Upper lobe of left lung (tissue), 6 donors: Measurements from ENCODE around the gene ADAMTSL3. TPM values are rescaled to one million over a fixed set of nuclear protein-coding genes. Genes with fewer than 3 reads are reported as not detected.

Experiments used
- ATAC-seq, 2 donors: fragments of 200-7000 bp; cut with Tn5 transposase; one replicate each; pipeline ENCODE4 v1.9.1; 2022; ENCODE audit warnings: mild to moderate bottlenecking in 2 of 2, moderate library complexity in 2 of 2; ENCODE audit not compliant: low FRiP score in 2 of 2
- DNase-seq, 2 donors: peaks; one replicate each; pipeline ENCODE4 v3.0.0-alpha.2; 2019 to 2020
- H3K27ac ChIP-seq, 4 donors: fragments of 200-600 bp; sonication (generic); one replicate each; pipeline ENCODE4 v1.5.1; 2016 to 2019
- H3K27me3 ChIP-seq, 4 donors: fragments of 200-600 bp; sonication (generic); one replicate each; pipeline ENCODE4 v1.5.1; 2017 to 2019
- H3K36me3 ChIP-seq, 4 donors: fragments of 200-600 bp; sonication (generic); one replicate each; pipeline ENCODE4 v1.5.1; 2016 to 2019
- H3K4me1 ChIP-seq, 4 donors: fragments of 200-600 bp; sonication (generic); one replicate each; pipeline ENCODE4 v1.5.1; 2018 to 2019
- H3K4me3 ChIP-seq, 4 donors: fragments of 200-600 bp; sonication (generic); one replicate each; pipeline ENCODE4 v1.5.1; 2017 to 2019; ENCODE audit warnings: mild to moderate bottlenecking in 2 of 4, moderate library complexity in 1 of 4
- H3K9me3 ChIP-seq, 4 donors: fragments of 200-600 bp; sonication (generic); one replicate each; pipeline ENCODE4 v1.5.1; 2018 to 2019
- EP300 ChIP-seq, 4 donors: sonication (generic); formaldehyde crosslinking; IDR thresholded peaks; one replicate each; pipeline ENCODE4 v1.5.1; 2017; ENCODE audit warnings: antibody characterized with exemption in 4 of 4, control low read depth in 2 of 4
- POLR2A ChIP-seq, 4 donors: fragments of 450-650 bp; IDR thresholded peaks; one replicate each; pipeline ENCODE4 v1.5.1; 2016 to 2017; ENCODE audit warnings: antibody characterized with exemption in 4 of 4, mild to moderate bottlenecking in 2 of 4
- POLR2AphosphoS5 ChIP-seq, 2 donors: sonication (generic); formaldehyde crosslinking; IDR thresholded peaks; one replicate each; pipeline ENCODE4 v1.5.1; 2017; ENCODE audit warnings: antibody characterized with exemption in 2 of 2
- WGBS, 2 donors: methylation state at CpG; one replicate each; pipeline ENCODE4 v1.1.5; 2017 to 2018; 5-methylcytosine and 5-hydroxymethylcytosine counted together
- total RNA-seq, 6 donors: library from RNA; depleted of rRNA in 4 of 6; stranded (reverse); fragments of >200 nt in 4 of 6; gene quantifications; one replicate each; pipeline versions ENCODE4 v1.1.0 to v1.2.1, GENCODE V29; 2016 to 2021
- TF ChIP-seq, protein P1 (sequence below), 6 experiments: fragments of 450-650 bp in 4 of 6; fragments of 200-600 bp in 2 of 6; sonication (generic) in 2 of 6; IDR thresholded peaks; one replicate each; pipeline ENCODE4 v1.5.1; 2016 to 2019; ENCODE audit warnings: antibody characterized with exemption in 6 of 6
- donor health status: DM: no; HTN: no; CAD: no; lungs with moderate emphysema.
- donor health status: DM: no; HTN: yes; CAD: no; lungs with severe emphysema.

Gene ADAMTSL3
- total RNA-seq, 6 donors from 2014 or later, result 8.8 to 22.2 (median 11.7) TPM

- DNase-seq (no peak), ATAC-seq (peak in 1 of 2 donors; percentile 76)
- Histone ChIP-seq H3K27me3 (no peaks in the 10 kb centered on the region), H3K4me3 (no peak overlapping the region), H3K9me3 (no peaks in the 10 kb centered on the region), H3K4me1 (no peaks in the 10 kb centered on the region), H3K27ac (no peak overlapping the region), H3K36me3 (no peaks in the 10 kb centered on the region)
- 71 to 85% methylated on average over 1 of the region's 1 CpG for WGBS, 2 donors
- TF ChIP-seq EP300 (IDR thresholded peaks at IDR 0.05) (no peak), POLR2AphosphoS5 (IDR thresholded peaks at IDR 0.05) (no peak), POLR2A (IDR thresholded peaks at IDR 0.05) (no peak)
- TF ChIP-seq, protein P1, sequence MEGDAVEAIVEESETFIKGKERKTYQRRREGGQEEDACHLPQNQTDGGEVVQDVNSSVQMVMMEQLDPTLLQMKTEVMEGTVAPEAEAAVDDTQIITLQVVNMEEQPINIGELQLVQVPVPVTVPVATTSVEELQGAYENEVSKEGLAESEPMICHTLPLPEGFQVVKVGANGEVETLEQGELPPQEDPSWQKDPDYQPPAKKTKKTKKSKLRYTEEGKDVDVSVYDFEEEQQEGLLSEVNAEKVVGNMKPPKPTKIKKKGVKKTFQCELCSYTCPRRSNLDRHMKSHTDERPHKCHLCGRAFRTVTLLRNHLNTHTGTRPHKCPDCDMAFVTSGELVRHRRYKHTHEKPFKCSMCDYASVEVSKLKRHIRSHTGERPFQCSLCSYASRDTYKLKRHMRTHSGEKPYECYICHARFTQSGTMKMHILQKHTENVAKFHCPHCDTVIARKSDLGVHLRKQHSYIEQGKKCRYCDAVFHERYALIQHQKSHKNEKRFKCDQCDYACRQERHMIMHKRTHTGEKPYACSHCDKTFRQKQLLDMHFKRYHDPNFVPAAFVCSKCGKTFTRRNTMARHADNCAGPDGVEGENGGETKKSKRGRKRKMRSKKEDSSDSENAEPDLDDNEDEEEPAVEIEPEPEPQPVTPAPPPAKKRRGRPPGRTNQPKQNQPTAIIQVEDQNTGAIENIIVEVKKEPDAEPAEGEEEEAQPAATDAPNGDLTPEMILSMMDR (IDR thresholded peaks at IDR 0.05), result no peak
Observed at GRCh38 chr15:83835479-83835878, 181.6 kb downstream of the ADAMTSL3 start.

- Histone ChIP-seq H3K27me3 (no peaks in the 10 kb centered on the region), H3K36me3 (no peaks in the 10 kb centered on the region), H3K27ac (no peak overlapping the region), H3K4me1 (no peaks in the 10 kb centered on the region), H3K9me3 (no peaks in the 10 kb centered on the region), H3K4me3 (no peak overlapping the region)
- 13 to 16% methylated on average over 6 to 8 of the region's 8 CpGs for WGBS, 2 donors
- no peak for ATAC-seq
- DNase-seq, result peak in 1 of 2 donors; percentile 37
- TF ChIP-seq, protein P1 (IDR thresholded peaks at IDR 0.05), result peak in 2 of 6 experiments; percentile 20 to 36
- TF ChIP-seq EP300 (IDR thresholded peaks at IDR 0.05), result no peak
Observed at GRCh38 chr15:83837945-83838571, 184.1 kb downstream of the ADAMTSL3 start.

DNA sequence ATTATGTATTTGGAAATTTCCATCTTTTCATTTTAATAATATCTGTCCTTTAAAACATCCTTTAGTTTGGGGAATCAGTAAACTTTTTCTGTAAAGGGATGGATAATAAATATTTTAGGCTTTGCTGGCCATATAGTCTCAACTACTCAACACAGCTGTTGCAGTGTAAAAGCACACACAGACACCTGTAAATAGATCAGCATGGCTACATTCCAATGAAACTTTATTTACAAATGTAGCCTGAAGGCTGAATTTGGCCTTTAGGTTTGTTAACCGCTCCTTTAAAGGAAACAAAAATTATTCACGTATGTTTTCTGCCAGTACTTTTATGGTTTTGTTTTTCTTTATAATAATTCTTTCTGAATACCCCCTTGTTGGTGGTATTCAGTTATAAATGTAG, 184.8 kb downstream of the ADAMTSL3 start:
- Histone ChIP-seq H3K36me3 (no peaks in the 10 kb centered on the region), H3K27ac (no peak overlapping the region), H3K27me3 (no peaks in the 10 kb centered on the region), H3K4me3 (no peak overlapping the region), H3K9me3 (no peaks in the 10 kb centered on the region), H3K4me1 (no peaks in the 10 kb centered on the region)
- ATAC-seq, result no peak
- WGBS, 2 donors, result 84 to 85% methylated on average over 2 of the region's 2 CpGs
- no peak for DNase-seq
- TF ChIP-seq POLR2A (IDR thresholded peaks at IDR 0.05) (no peak), POLR2AphosphoS5 (IDR thresholded peaks at IDR 0.05) (no peak), EP300 (IDR thresholded peaks at IDR 0.05) (no peak)
- TF ChIP-seq, protein P1 (IDR thresholded peaks at IDR 0.05), result no peak

GRCh38 chr15:83842281-83842680, 188.4 kb downstream of the ADAMTSL3 start:
- 46 to 71% methylated on average over 6 of the region's 6 CpGs for WGBS, 2 donors
- H3K9me3 ChIP-seq, result no peaks in the 10 kb centered on the region
- ATAC-seq (no peak), DNase-seq (no peak)
- no peak overlapping the region for H3K27ac ChIP-seq
- H3K4me1 ChIP-seq, result peaks cover 0 to 5% (median 0%) of the 10 kb centered on the region in 4 donors
- no peaks in the 10 kb centered on the region for H3K36me3 ChIP-seq
- TF ChIP-seq POLR2AphosphoS5 (IDR thresholded peaks at IDR 0.05), result no peak
- no peak overlapping the region for H3K4me3 ChIP-seq
- H3K27me3 ChIP-seq, result no peaks in the 10 kb centered on the region

GRCh38 chr15:83843471-83843871, 189.5 kb downstream of the ADAMTSL3 start:
- TF ChIP-seq POLR2A (IDR thresholded peaks at IDR 0.05) (no peak), EP300 (IDR thresholded peaks at IDR 0.05) (no peak), POLR2AphosphoS5 (IDR thresholded peaks at IDR 0.05) (no peak)
- TF ChIP-seq, protein P1 (IDR thresholded peaks at IDR 0.05), result no peak
- peaks cover 0 to 8% (median 0%) of the 10 kb centered on the region in 4 donors for H3K4me1 ChIP-seq
- no peak overlapping the region for H3K27ac ChIP-seq
- no peaks in the 10 kb centered on the region for H3K9me3 ChIP-seq
- DNase-seq (no peak), ATAC-seq (peak in 1 of 2 donors; percentile 43)
- no peaks in the 10 kb centered on the region for H3K27me3 ChIP-seq
- no peak overlapping the region for H3K4me3 ChIP-seq
- 63 to 77% methylated on average over 3 of the region's 3 CpGs for WGBS, 2 donors
- no peaks in the 10 kb centered on the region for H3K36me3 ChIP-seq
